Osteoblast (primary cell): Measurements from ENCODE around the gene FBXW8. TPM values are rescaled to one million over a fixed set of nuclear protein-coding genes. Genes with fewer than 3 reads are reported as not detected.

Experiments used
- DNase-seq: peaks from one replicate; pipeline ENCODE4 v3.0.0; 2011; ENCODE audit warnings: low spot score, mixed read lengths; ENCODE audit not compliant: insufficient read length; ENCODE audit errors: missing footprints
- H2AFZ ChIP-seq: 2 replicates; pipeline ENCODE4 v1.6.0; 2011; ENCODE audit warnings: mild to moderate bottlenecking, low read length
- H3K27ac ChIP-seq: 2 replicates; pipeline ENCODE4 v1.5.1; 2011; ENCODE audit warnings: mild to moderate bottlenecking, low read depth, low read length, moderate library complexity
- H3K27me3 ChIP-seq: 2 replicates; pipeline ENCODE4 v1.6.0; 2012; ENCODE audit warnings: mild to moderate bottlenecking, control low read depth, inconsistent platforms, low read length, moderate library complexity; ENCODE audit not compliant: insufficient read depth
- H3K36me3 ChIP-seq: 2 replicates; pipeline ENCODE4 v1.5.1; 2011; ENCODE audit warnings: mild to moderate bottlenecking, low read length, control low read depth, moderate library complexity; ENCODE audit not compliant: insufficient read depth
- H3K4me1 ChIP-seq: 2 replicates; pipeline ENCODE4 v1.5.1; 2011; ENCODE audit warnings: mild to moderate bottlenecking, low read length, control low read depth, moderate library complexity; ENCODE audit not compliant: insufficient read depth
- H3K4me2 ChIP-seq: 2 replicates; pipeline ENCODE4 v1.6.0; 2011; ENCODE audit warnings: mild to moderate bottlenecking, low read length; ENCODE audit not compliant: insufficient read depth
- H3K4me3 ChIP-seq: fragments of 200-600 bp; sonication (generic); 3 replicates; pipeline ENCODE4 v1.5.1; 2012; ENCODE audit warnings: mild to moderate bottlenecking, low read length, inconsistent platforms; ENCODE audit not compliant: insufficient read depth
- H3K79me2 ChIP-seq: 2 replicates; pipeline ENCODE4 v1.6.0; 2012; ENCODE audit warnings: mild to moderate bottlenecking, low read length, control low read depth, inconsistent platforms; ENCODE audit not compliant: insufficient read depth
- H3K9me3 ChIP-seq: 2 replicates; pipeline ENCODE4 v1.5.1; 2011; ENCODE audit warnings: low read depth, low read length, control low read depth
- H4K20me1 ChIP-seq: 2 replicates; pipeline ENCODE4 v1.6.0; 2012; ENCODE audit warnings: mild to moderate bottlenecking, low read length, control low read depth; ENCODE audit not compliant: insufficient read depth
- total RNA-seq: library from RNA; depleted of rRNA; stranded (reverse); fragments of >200 nt; gene quantifications from 2 replicates; pipeline ENCODE4 v1.2.3, GENCODE V29; 2012
- TF ChIP-seq, protein P1 (sequence below): IDR thresholded peaks from 2 replicates; pipeline ENCODE4 v1.5.1; 2011; ENCODE audit warnings: mild to moderate bottlenecking, low read depth, low read length, moderate library complexity; ENCODE audit errors: extremely low read depth

Gene FBXW8
- total RNA-seq, 1 donor: 27.5 TPM

GRCh38 chr12:116969615-116970585 lies 59.1 kb downstream of the FBXW8 start:
- DNase-seq: no peak
- Histone ChIP-seq H3K9me3 (no peaks in the 10 kb centered on the region), H2AFZ (no peak overlapping the region), H3K79me2 (peaks cover 2% of the 10 kb centered on the region), H3K4me2 (no peak overlapping the region), H3K4me1 (no peaks in the 10 kb centered on the region), H3K36me3 (peaks cover 31% of the 10 kb centered on the region), H3K27me3 (no peaks in the 10 kb centered on the region), H3K27ac (no peak overlapping the region), H3K4me3 (no peak overlapping the region), H4K20me1 (peaks cover 3% of the 10 kb centered on the region)
- TF ChIP-seq, protein P1, sequence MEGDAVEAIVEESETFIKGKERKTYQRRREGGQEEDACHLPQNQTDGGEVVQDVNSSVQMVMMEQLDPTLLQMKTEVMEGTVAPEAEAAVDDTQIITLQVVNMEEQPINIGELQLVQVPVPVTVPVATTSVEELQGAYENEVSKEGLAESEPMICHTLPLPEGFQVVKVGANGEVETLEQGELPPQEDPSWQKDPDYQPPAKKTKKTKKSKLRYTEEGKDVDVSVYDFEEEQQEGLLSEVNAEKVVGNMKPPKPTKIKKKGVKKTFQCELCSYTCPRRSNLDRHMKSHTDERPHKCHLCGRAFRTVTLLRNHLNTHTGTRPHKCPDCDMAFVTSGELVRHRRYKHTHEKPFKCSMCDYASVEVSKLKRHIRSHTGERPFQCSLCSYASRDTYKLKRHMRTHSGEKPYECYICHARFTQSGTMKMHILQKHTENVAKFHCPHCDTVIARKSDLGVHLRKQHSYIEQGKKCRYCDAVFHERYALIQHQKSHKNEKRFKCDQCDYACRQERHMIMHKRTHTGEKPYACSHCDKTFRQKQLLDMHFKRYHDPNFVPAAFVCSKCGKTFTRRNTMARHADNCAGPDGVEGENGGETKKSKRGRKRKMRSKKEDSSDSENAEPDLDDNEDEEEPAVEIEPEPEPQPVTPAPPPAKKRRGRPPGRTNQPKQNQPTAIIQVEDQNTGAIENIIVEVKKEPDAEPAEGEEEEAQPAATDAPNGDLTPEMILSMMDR: no peak

DNA sequence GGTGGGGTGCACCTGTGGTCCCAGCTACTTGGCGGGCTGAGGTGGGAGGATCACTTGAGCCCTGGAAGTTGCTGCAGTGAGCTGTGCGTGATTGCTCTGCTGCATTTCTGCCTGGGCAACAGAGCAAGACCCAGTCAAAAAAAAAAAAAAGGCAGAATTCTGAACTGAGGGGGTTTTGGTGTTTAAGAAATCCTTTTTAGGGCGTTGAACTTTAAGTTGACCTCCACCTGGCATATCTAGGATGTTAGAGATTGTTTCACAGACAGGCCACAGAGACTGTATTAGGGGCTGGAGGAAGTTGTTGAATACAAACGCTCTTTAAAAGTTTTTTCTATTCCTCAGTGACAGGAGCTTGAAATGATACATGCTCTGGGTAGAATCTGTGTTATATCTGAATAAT lies 60.5 kb downstream of the FBXW8 start:
- no peak overlapping the region for H3K27ac ChIP-seq
- peaks cover 24% of the 10 kb centered on the region for H3K36me3 ChIP-seq
- H3K27me3 ChIP-seq: no peaks in the 10 kb centered on the region
- H4K20me1 ChIP-seq: peaks cover 3% of the 10 kb centered on the region
- peaks cover 2% of the 10 kb centered on the region for H3K79me2 ChIP-seq
- no peaks in the 10 kb centered on the region for H3K9me3 ChIP-seq
- TF ChIP-seq, protein P1: no peak
- no peak overlapping the region for H3K4me2 ChIP-seq
- H3K4me1 ChIP-seq: peaks cover 3% of the 10 kb centered on the region
- no peak overlapping the region for H3K4me3 ChIP-seq
- H2AFZ ChIP-seq: no peak overlapping the region
- no peak for DNase-seq

DNA sequence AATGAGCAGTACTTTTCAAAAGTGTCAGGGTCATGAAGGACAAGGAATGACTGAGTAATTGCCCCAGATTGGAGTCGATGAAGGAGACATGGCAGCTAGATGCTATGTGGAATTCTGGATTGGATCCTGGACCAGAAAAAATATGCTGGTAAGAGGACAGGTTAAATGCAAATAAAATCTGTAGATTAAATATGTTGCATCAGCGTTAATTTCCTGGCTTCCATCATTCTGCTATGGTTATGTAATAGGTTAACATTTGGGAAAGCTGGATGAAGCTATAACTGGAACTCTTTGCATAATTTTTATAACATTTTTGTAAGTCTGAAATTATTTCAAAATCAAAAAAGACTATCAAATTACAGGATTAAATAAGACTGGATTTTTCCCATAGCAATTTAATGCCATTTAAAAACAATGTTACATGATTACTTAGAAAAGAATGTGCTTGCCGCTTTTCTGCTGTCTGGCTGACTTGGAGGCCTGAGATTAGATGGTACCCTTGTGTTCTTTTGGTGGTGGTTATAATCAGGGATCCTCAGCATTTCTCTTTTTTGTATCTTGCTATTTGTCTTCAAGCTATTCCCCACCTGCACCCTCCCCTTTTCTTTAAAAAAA lies 65.1 kb downstream of the FBXW8 start:
- H3K9me3 ChIP-seq: no peaks in the 10 kb centered on the region
- TF ChIP-seq, protein P1: no peak
- H2AFZ ChIP-seq: no peak overlapping the region
- DNase-seq: no peak
- H3K27me3 ChIP-seq: no peaks in the 10 kb centered on the region
- H3K27ac ChIP-seq: peak overlapping the region; percentile 38
- H3K4me2 ChIP-seq: no peak overlapping the region
- peaks cover 2% of the 10 kb centered on the region for H3K79me2 ChIP-seq
- peaks cover 7% of the 10 kb centered on the region for H3K4me1 ChIP-seq
- H3K36me3 ChIP-seq: peaks cover 14% of the 10 kb centered on the region
- no peaks in the 10 kb centered on the region for H4K20me1 ChIP-seq
- no peak overlapping the region for H3K4me3 ChIP-seq
